ENCODE results near the gene RELA. TPM values are rescaled to one million over a fixed set of nuclear protein-coding genes. Genes with fewer than 3 reads are reported as not detected.
A peak's percentile ranks its signal among the peaks of the same experiment; 100 is the strongest.

Gene RELA
- total RNA-seq, 2 experiments from 2014 or later = 76.7 to 79.8 TPM

DNA sequence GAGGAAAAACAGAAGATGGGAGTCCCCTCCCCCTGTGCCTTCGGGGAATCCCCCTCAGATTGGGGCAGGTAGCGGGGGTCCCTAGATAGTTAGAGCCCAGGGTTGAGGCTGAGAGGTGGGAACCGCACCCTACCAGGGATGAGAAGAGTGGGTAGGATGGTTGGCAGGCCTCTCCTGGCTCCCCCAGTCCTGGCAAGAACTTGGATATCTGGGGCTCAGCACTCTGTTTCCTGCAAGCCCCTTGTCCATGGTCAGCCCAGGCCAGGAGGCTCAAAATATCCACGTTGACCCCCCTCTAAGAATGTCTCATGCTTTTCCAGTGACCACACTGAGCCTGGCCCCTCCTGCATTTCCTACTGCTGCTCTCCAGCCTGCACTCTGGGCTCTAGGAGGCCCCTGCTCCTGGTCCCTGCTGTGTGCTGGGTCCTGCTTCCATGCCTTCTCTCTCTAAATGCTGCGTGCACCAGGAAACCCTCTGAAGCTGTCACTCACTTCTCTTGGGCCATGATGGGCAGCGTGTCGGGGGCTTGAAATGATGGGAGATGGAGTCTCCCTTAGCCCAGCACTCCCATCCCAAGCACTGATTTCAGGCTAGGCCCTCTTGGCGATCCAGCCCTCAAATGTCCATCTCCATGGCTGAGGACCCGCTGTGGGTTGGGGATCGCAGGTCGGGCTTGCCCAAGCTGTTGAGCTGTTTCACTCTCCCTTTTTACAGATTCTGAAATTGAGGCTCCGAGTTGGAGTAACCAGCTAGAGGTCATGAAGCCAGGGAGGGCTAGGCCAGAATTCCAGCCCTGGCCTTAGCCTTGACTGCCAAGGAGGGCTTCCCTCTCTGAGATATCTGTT is 50.7 kb downstream of the RELA start:
- Mint-ChIP-seq H3K4me1 (peaks cover 58% of the 10 kb centered on the region), H3K27me3 (no peaks in the 10 kb centered on the region), H3K36me3 (ENCODE audit: low read depth) (peaks cover 32% of the 10 kb centered on the region), H3K4me3 (peak overlapping the region; percentile 95), H3K27ac (peak overlapping the region; percentile 91), H3K9me3 (no peaks in the 10 kb centered on the region)
- POLR2A ChIA-PET = no interaction called here
- CTCF ChIA-PET = interaction anchor here (1.0 to 4.5 kb wide), 11 partner anchors 8 to 100 kb away, joined by 3 to 34 read pairs (median 5); partner anchors contain the start of genes FAM89B, KAT5, SIPA1 and ZNRD2
- DNase-seq = no peak

DNA sequence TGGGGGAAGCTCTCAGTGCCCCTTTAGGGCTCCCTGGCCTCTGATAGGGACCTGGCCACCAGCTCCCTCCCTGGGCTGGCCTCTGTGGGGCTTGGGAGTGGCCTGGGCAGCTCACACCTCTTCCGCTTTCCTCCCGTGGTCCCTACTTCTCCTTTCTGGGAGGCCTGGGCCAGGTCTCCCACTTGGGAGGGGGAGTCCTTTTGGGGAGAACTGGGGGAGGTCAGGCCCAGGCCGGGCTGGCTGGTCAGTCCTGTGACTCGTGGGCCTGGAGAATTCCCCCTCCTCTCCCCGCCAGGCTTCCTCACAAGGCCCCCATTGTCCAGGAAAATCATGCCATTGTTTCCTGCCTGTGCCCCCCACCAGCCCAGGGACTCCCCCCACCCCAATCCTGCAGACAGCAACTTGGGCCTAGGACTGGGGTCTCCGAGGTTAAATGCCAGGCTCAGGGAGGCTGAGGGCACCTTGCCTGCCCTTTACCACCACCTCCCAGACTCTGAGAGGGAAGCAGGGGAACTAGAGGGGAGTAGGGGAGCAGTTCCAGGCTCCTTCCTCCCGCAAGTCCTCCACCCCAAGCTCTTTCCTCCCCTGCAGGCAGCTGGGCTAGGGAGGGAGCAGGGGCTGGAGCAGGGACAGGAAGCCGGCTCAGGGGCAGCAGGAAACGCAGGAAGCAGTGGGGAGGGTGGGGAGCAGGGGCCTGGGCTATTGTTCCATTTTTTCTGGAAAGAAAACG is 51.5 kb downstream of the RELA start:
- peak overlapping the region; percentile 95 for H3K4me3 Mint-ChIP-seq
- H3K36me3 Mint-ChIP-seq (ENCODE audit: low read depth) = peaks cover 28% of the 10 kb centered on the region
- peaks cover 51% of the 10 kb centered on the region for H3K4me1 Mint-ChIP-seq
- no peaks in the 10 kb centered on the region for H3K27me3 Mint-ChIP-seq
- CTCF ChIA-PET = interaction anchor here (0.9 to 4.5 kb wide), 7 partner anchors 13 to 273 kb away, joined by 3 to 34 read pairs (median 4); partner anchors contain the start of genes FAM89B and ZNRD2
- no peaks in the 10 kb centered on the region for H3K9me3 Mint-ChIP-seq
- DNase-seq = no peak
- H3K27ac Mint-ChIP-seq = peak overlapping the region; percentile 91
- POLR2A ChIA-PET = no interaction called here

DNA sequence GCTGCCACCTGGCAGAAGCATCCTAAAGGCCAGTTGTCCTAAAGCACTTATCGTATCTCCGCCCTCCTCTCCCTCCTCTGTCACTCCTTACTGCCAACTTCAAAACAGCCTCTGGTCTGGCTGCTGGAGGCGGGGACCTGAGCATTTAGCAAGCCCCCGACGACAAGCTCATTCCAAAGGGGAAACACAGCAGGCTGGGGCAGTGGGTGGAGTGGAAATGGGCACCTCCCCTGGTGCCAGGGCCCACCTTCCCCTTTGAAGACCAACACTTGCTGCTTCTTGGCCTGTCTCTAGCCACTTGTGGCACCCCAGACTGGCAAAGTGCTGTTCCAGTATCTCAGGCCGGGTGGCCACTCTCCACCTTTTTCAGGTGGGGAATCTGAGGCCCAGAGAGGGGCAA is 52.3 kb downstream of the RELA start:
- Mint-ChIP-seq H3K9me3 (no peaks in the 10 kb centered on the region), H3K36me3 (ENCODE audit: low read depth) (peaks cover 31% of the 10 kb centered on the region), H3K27ac (peak overlapping the region; percentile 66), H3K27me3 (no peaks in the 10 kb centered on the region), H3K4me3 (no peak overlapping the region), H3K4me1 (peaks cover 51% of the 10 kb centered on the region)
- DNase-seq = no peak
- ChIA-PET POLR2A (no interaction called here), CTCF (interaction anchor here (0.9 to 4.2 kb wide), 8 partner anchors 12 to 274 kb away, joined by 3 to 24 read pairs (median 4); no protein-coding TSS in a partner anchor)

DNA sequence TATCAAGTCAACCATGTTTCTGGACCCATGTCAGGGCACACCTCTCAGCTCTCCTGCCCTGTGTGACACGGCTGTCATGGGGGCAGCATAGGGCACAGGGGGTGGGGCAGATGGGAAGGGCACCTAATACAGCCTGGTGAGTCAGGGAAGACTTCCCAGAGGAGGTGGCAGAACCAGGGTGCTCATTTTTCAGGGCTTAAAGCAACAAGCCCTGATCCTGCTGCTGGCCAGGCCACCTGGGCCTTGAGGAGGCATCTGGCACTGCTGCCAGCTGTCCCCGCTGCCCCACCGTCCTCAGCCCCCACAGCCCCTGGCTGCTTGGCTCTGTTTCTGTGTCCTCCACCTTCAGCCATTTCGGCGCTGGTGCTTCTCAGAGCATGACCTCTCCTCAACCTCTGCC is 53.1 kb downstream of the RELA start:
- Mint-ChIP-seq H3K27ac (peak overlapping the region; percentile 66), H3K9me3 (no peaks in the 10 kb centered on the region), H3K36me3 (ENCODE audit: low read depth) (peaks cover 35% of the 10 kb centered on the region), H3K4me3 (no peak overlapping the region), H3K27me3 (no peaks in the 10 kb centered on the region), H3K4me1 (peaks cover 51% of the 10 kb centered on the region)
- POLR2A ChIA-PET = no interaction called here
- no peak for DNase-seq
- CTCF ChIA-PET = interaction anchor here (1.2 to 4.2 kb wide), 7 partner anchors 16 to 275 kb away, joined by 3 to 24 read pairs (median 5); no protein-coding TSS in a partner anchor

DNA sequence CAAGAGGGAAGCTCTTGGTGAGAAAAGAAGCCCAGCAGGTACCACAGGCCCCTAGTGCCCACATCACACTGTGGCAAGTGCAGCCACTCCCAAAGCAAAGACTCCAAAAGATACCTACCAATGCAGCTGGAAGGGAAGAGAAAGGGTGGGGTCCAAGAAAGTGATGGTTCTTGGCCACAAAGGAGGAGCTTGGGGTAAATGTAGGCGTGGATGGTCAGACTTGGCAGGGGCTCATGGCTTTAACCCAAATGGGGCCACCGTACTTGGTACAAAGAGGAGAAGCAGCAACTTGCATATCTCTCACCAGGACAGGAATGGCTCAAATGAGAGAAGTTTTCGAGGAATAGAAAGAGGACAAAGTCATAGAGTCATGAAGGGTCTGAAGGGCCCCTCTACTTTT is 53.5 kb downstream of the RELA start:
- H3K4me1 Mint-ChIP-seq = peaks cover 51% of the 10 kb centered on the region
- no peak for DNase-seq
- no peak overlapping the region for H3K4me3 Mint-ChIP-seq
- H3K9me3 Mint-ChIP-seq = no peaks in the 10 kb centered on the region
- ChIA-PET CTCF (interaction anchor here (1.2 to 4.2 kb wide), 5 partner anchors 16 to 68 kb away, joined by 3 to 24 read pairs (median 5); no protein-coding TSS in a partner anchor), POLR2A (no interaction called here)
- peak overlapping the region; percentile 55 for H3K27ac Mint-ChIP-seq
- H3K36me3 Mint-ChIP-seq (ENCODE audit: low read depth) = peaks cover 35% of the 10 kb centered on the region
- no peaks in the 10 kb centered on the region for H3K27me3 Mint-ChIP-seq

DNA sequence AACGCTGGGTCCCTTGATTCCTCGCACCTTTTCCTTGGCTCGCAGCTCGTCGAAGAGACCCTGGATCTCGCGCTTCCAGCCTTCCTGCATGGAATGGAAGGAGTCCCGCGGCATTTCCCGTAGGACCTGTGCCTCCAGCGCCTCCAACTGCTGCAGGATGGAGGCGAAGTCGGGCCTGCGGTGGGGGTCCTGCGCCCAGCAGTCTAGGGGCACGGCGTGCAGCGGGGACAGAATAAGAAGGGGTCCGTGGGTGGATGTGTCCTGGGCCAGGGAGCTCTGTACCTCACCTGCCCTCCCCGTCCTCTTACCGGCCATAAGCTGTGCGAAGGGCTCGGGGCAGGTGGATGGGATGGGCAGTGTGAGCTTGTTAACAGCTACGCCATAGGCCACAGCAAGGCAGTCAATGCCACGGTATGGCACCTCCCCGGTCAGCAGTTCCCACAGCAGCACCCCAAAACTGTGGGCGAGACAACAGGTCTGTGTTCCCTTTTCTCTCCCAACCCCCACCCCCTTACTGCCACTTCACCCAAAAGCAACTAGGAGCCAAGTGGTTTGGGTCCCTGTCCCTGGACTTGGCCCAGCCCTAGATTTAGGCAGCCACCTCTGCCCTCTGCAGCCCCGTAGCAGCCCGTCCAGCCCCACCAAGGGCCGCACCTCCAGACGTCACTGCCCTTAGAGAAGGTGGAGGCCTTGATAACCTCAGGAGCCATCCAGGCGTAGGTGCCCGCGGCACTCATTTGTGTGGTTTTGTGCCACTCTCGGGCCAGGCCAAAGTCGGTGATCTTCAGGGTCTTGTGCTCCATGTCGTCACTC is 54.9 kb downstream of the RELA start:
- Mint-ChIP-seq H3K4me1 (peaks cover 45% of the 10 kb centered on the region), H3K27ac (peak overlapping the region; percentile 25)

DNA sequence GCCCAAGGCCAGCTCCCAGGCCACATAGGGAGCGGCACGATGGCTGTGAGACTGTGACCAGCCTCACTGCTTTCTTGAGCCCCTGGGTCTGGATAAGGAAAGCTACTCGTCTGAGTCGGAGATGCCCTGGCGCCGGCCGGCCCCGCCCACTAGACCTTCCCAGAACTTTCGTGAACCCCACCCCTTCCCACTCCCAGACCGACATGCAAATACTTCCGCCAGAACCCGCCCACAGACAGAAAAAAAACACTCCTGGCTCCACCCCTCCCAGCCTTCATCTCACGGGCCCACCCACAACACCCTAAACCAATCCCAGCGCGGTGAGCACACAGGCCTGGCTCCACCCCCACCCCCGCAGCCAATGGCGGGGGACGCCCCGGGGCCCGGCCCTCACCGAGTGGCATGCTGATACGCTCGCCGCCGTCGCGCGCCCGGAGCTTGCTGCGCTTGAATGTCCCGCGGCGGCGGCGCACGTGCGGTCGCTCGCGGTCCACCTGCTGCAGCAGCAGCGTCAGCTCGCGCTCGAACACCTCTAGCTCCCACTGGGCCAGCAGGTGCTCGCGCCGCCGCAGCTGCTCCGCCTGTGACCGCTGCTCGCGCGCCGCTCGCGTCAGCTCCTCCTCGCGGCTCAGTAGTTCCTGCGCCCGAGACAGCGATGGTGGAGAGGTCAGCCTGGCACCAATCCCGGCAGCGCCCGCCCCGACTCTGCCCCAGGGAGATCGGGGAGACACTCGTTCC is 55.7 kb downstream of the RELA start:
- DNase-seq = no peak
- peaks cover 39% of the 10 kb centered on the region for H3K36me3 Mint-ChIP-seq (ENCODE audit: low read depth)
- no peaks in the 10 kb centered on the region for H3K27me3 Mint-ChIP-seq
- no peak overlapping the region for H3K4me3 Mint-ChIP-seq
- no peaks in the 10 kb centered on the region for H3K9me3 Mint-ChIP-seq
- H3K27ac Mint-ChIP-seq = no peak overlapping the region
- ChIA-PET CTCF (interaction anchor here (1.1 to 4.2 kb wide), 2 partner anchors 11 to 14 kb away, joined by 3 to 24 read pairs; no protein-coding TSS in a partner anchor), POLR2A (no interaction called here)
- H3K4me1 Mint-ChIP-seq = peaks cover 38% of the 10 kb centered on the region

More for the DNA sequence above, 54.9 kb downstream of the RELA start:
- CTCF ChIA-PET = interaction anchor here (0.6 to 4.2 kb wide), 2 partner anchors 14 to 141 kb away, joined by 3 to 24 read pairs; no protein-coding TSS in a partner anchor
- peaks cover 44% of the 10 kb centered on the region for H3K36me3 Mint-ChIP-seq (ENCODE audit: low read depth)
- H3K4me3 Mint-ChIP-seq = no peak overlapping the region
- POLR2A ChIA-PET = no interaction called here
- no peaks in the 10 kb centered on the region for H3K9me3 Mint-ChIP-seq
- no peak for DNase-seq
- no peaks in the 10 kb centered on the region for H3K27me3 Mint-ChIP-seq

DNA sequence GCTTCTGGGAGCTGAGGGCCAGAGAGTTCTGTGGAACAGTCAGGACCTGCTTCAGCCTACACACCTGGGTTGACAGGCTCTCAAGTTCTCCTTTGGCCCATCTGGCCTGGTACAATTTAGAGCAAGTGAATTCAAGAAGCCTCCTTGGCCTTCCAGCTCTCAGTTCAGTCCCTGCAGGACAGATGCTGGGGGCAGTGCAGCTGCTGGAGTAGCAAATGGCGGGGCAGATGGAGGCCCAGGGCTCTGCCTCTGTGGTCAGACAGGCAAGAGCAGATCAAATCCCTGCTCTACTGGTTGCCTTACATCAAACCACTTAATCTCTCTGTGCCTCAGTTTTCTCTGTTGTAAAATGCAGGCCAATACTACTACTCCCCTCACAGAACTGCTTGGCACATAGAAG is 58.5 kb downstream of the RELA start:
- CTCF ChIA-PET = interaction anchor here (0.6 to 2.6 kb wide), 5 partner anchors 10 to 214 kb away, joined by 3 to 18 read pairs (median 6); partner anchors contain the start of gene MAP3K11
- POLR2A ChIA-PET = no interaction called here
- H3K27ac Mint-ChIP-seq = no peak overlapping the region

More for the DNA sequence above, 58.5 kb downstream of the RELA start:
- H3K9me3 Mint-ChIP-seq = no peaks in the 10 kb centered on the region
- no peak for DNase-seq
- H3K4me3 Mint-ChIP-seq = no peak overlapping the region
- H3K4me1 Mint-ChIP-seq = peaks cover 11% of the 10 kb centered on the region
- H3K36me3 Mint-ChIP-seq (ENCODE audit: low read depth) = peaks cover 30% of the 10 kb centered on the region
- no peaks in the 10 kb centered on the region for H3K27me3 Mint-ChIP-seq

Small RNA genes within 50 kb of the gene (microRNA-seq; reads per million reads assigned to microRNA genes)
- gene MIR4489 (ENCODE audit: borderline microRNAs expressed, borderline replicate concordance) = not detected
- not detected for gene MIR4690 (ENCODE audit: borderline microRNAs expressed, borderline replicate concordance)

Other genes with a start within 250 kb of the RELA start
- 100 to 1,000 TPM; 463 to 610 TPM for gene NEAT1, start 240.1 kb downstream of the RELA start, total RNA-seq
- gene MALAT1, start 163.9 kb downstream of the RELA start, total RNA-seq = 1,000 to 10,000 TPM; 7,183 to 8,252 TPM
- 10 to 100 TPM; 59.1 to 62.1 TPM for gene SCYL1, start 137.8 kb downstream of the RELA start, total RNA-seq
- 10 to 100 TPM; 80.2 to 92.5 TPM for gene LTBP3, start 104.6 kb downstream of the RELA start, total RNA-seq
- gene ZNRD2, start 92.4 kb downstream of the RELA start, total RNA-seq = 10 to 100 TPM; 32.4 to 35.4 TPM
- gene FAM89B, start 90.4 kb downstream of the RELA start, total RNA-seq = 10 to 100 TPM; 34.1 to 42.1 TPM
- gene EHBP1L1, start 86.9 kb downstream of the RELA start, total RNA-seq = 10 to 100 TPM; 69.2 to 96.7 TPM
- gene KCNK7, start 67.1 kb downstream of the RELA start, total RNA-seq = 1 to 10 TPM in 1 of 2 experiments, under 1 TPM in 1; 1.00 to 3.3 TPM
- gene MAP3K11, start 48.7 kb downstream of the RELA start, total RNA-seq = 10 to 100 TPM; 61.0 to 67.1 TPM
- 10 to 100 TPM; 47.7 to 50.2 TPM for gene PCNX3, start 47.1 kb downstream of the RELA start, total RNA-seq
- gene SIPA1, start 24.8 kb downstream of the RELA start, total RNA-seq = 100 to 1,000 TPM; 229 to 235 TPM
- gene KAT5, start 49.3 kb upstream of the RELA start, total RNA-seq = 10 to 100 TPM; 60.8 to 72.3 TPM
- 10 to 100 TPM; 74.9 to 86.3 TPM for gene RNASEH2C, start 57.9 kb upstream of the RELA start, total RNA-seq
- gene AP5B1, start 118.1 kb upstream of the RELA start, total RNA-seq = 10 to 100 TPM; 17.4 to 20.2 TPM
- gene OVOL1, start 124.1 kb upstream of the RELA start, total RNA-seq = not detected
- gene SNX32, start 171.0 kb upstream of the RELA start, total RNA-seq = 1 to 10 TPM; 2.1 to 2.2 TPM
- 1,000 to 10,000 TPM; 1,543 to 1,707 TPM for gene CFL1, start 195.3 kb upstream of the RELA start, total RNA-seq
- 100 to 1,000 TPM in 1 of 2 experiments, 10 to 100 TPM in 1; 96.6 to 108 TPM for gene MUS81, start 197.5 kb upstream of the RELA start, total RNA-seq
- 1 to 10 TPM; 9.0 to 9.7 TPM for gene EFEMP2, start 209.9 kb upstream of the RELA start, total RNA-seq
- gene CTSW, start 216.9 kb upstream of the RELA start, total RNA-seq = 10 to 100 TPM; 22.9 to 23.6 TPM
- 100 to 1,000 TPM in 1 of 2 experiments, 10 to 100 TPM in 1; 94.7 to 112 TPM for gene FIBP, start 225.6 kb upstream of the RELA start, total RNA-seq
- gene CCDC85B, start 227.8 kb upstream of the RELA start, total RNA-seq = 10 to 100 TPM; 39.4 to 56.7 TPM
- gene FOSL1, start 237.5 kb upstream of the RELA start, total RNA-seq = 1 to 10 TPM; 1.7 to 2.0 TPM

Data from activated CD4-positive, alpha-beta T cell treated with anti-CD3 and anti-CD28 coated beads, Interleukin-2, amount 10 ng/mL, durations not matched to agents 7 days and 5 days (primary cell).